CD8-positive, alpha-beta memory T cell (primary cell): ENCODE measurements around the gene PAQR4. TPM values are rescaled to one million over a fixed set of nuclear protein-coding genes. Genes with fewer than 3 reads are reported as not detected.

Experiments used
- CTCF ChIA-PET: fragments of 350-600 bp; sonication (Branson Sonifier 250); formaldehyde crosslinking; loops from one replicate; lab custom pipeline; 2021; ENCODE audit warnings: antibody characterized with exemption; lab: Charles Lee
- POLR2A ChIA-PET: fragments of 350-600 bp; sonication (Branson Sonifier 250); formaldehyde crosslinking; loops from one replicate; lab custom pipeline; 2021; ENCODE audit warnings: antibody characterized with exemption; lab: Charles Lee
- DNase-seq, 5 donors: peaks; one replicate each; pipeline versions ENCODE4 v3.0.0 to v3.0.0-alpha.2; 2020 to 2022; ENCODE audit warnings: mixed read lengths in 1 of 5
- H3K27ac ChIP-seq: one replicate; pipeline ENCODE4 v1.7.0; 2013; ENCODE audit warnings: low read depth, mild to moderate bottlenecking, low read length, moderate library complexity
- H3K27me3 ChIP-seq: 2 replicates; pipeline ENCODE4 v1.7.0; 2013; ENCODE audit warnings: low read length, mild to moderate bottlenecking; ENCODE audit not compliant: insufficient read depth, poor library complexity, severe bottlenecking
- H3K36me3 ChIP-seq: 2 replicates; pipeline ENCODE4 v1.7.0; 2013; ENCODE audit warnings: mild to moderate bottlenecking, low read length, moderate library complexity; ENCODE audit not compliant: insufficient read depth
- H3K4me1 ChIP-seq: 2 replicates; pipeline ENCODE4 v1.7.0; 2013; ENCODE audit warnings: mild to moderate bottlenecking, low read length, moderate library complexity; ENCODE audit not compliant: insufficient read depth
- H3K4me3 ChIP-seq: 2 replicates; pipeline ENCODE4 v1.7.0; 2013; ENCODE audit warnings: mild to moderate bottlenecking, low read length
- H3K9me3 ChIP-seq: 2 replicates; pipeline ENCODE4 v1.7.0; 2013; ENCODE audit warnings: mild to moderate bottlenecking, low read length
- H3K27ac Mint-ChIP-seq, 8 donors: one replicate each; pipeline ENCODE4 v1.8.0; 2020 to 2021; ENCODE audit warnings: mixed read lengths in 8 of 8, mild to moderate bottlenecking in 6 of 8, inconsistent platforms in 3 of 8, moderate library complexity in 3 of 8
- H3K27me3 Mint-ChIP-seq, 2 donors: one replicate each; pipeline ENCODE4 v1.8.0; 2020 to 2021; ENCODE audit warnings: mixed read lengths in 2 of 2, mild to moderate bottlenecking in 1 of 2, moderate library complexity in 1 of 2
- H3K36me3 Mint-ChIP-seq, 3 donors: one replicate each; pipeline ENCODE4 v1.8.0; 2020 to 2021; ENCODE audit warnings: mixed read lengths in 3 of 3, inconsistent platforms in 1 of 3, mild to moderate bottlenecking in 1 of 3
- H3K4me1 Mint-ChIP-seq, 3 donors: one replicate each; pipeline ENCODE4 v1.8.0; 2020 to 2021; ENCODE audit warnings: mixed read lengths in 3 of 3, inconsistent platforms in 1 of 3, mild to moderate bottlenecking in 1 of 3
- H3K4me3 Mint-ChIP-seq, 7 donors: one replicate each; pipeline ENCODE4 v1.8.0; 2020 to 2021; ENCODE audit warnings: mixed read lengths in 7 of 7, mild to moderate bottlenecking in 6 of 7, moderate library complexity in 4 of 7, inconsistent platforms in 2 of 7
- H3K9me3 Mint-ChIP-seq, 5 donors: one replicate each; pipeline ENCODE4 v1.8.0; 2020 to 2022; ENCODE audit warnings: mixed read lengths in 5 of 5, mild to moderate bottlenecking in 3 of 5, moderate library complexity in 2 of 5, inconsistent platforms in 1 of 5
- polyA plus RNA-seq: library from polyadenylated mRNA; unstranded; fragments of 300-500 nt; fragmentation: Illumina TruSeq; gene quantifications from one replicate; pipeline ENCODE4 v1.2.3, GENCODE V29; 2021
- total RNA-seq, 2 experiments: library from RNA; stranded (reverse); gene quantifications; one replicate each; pipeline ENCODE4 v1.2.3, GENCODE V29; 2021

PAQR4 gene
- total and polyA plus RNA-seq, 3 experiments from 2014 or later, result 1.5 to 39.0 (median 38.7) TPM

DNA sequence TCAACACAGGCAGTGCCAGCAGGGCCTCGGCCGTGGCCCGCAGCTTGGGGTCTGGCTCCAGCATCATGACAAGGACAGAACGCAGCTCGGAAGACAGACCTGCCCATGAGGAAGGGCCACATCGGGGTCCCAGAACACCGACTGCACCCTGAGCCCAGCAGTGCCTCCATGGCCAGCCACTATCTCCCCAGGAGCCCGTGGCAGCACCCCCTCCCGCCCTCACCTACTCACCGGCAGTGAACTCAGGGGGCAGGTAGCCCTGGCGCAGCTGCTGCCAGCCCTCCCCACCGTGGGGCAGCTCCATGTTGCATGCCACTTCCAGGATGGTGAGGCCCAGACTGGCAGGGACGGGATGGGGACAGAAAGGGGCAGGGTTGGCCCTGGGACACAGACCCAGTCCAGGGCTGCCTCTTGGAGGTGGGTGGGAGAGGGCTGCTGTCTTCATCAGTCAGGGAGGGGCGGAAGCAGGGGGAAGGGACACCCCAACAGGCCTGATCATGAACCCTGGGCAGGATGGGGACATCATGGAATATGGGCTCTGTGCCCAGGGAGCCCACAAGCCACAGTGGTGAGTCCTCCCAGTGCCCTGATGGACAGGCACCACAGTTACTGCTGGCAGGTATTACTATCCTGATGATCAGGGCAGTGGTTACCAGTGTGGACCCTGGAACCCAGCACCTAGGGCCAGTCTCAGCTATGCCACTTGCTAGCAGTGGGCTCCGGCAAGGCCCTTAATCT lies 5.3 kb downstream of the PAQR4 start:
- Histone ChIP-seq H3K36me3 (no peaks in the 10 kb centered on the region), H3K4me1 (peaks cover 7% of the 10 kb centered on the region), H3K27ac (no peak overlapping the region), H3K4me3 (no peak overlapping the region), H3K27me3 (no peaks in the 10 kb centered on the region), H3K9me3 (no peaks in the 10 kb centered on the region)
- Mint-ChIP-seq H3K4me1 (peaks cover 2 to 11% (median 3%) of the 10 kb centered on the region in 3 donors), H3K36me3 (no peaks in the 10 kb centered on the region), H3K27ac (no peak overlapping the region), H3K9me3 (no peaks in the 10 kb centered on the region), H3K4me3 (no peak overlapping the region), H3K27me3 (peaks cover 0 to 12% of the 10 kb centered on the region in 2 donors)
- ChIA-PET POLR2A (no interaction called here), CTCF (no interaction called here)
- no peak for DNase-seq

DNA sequence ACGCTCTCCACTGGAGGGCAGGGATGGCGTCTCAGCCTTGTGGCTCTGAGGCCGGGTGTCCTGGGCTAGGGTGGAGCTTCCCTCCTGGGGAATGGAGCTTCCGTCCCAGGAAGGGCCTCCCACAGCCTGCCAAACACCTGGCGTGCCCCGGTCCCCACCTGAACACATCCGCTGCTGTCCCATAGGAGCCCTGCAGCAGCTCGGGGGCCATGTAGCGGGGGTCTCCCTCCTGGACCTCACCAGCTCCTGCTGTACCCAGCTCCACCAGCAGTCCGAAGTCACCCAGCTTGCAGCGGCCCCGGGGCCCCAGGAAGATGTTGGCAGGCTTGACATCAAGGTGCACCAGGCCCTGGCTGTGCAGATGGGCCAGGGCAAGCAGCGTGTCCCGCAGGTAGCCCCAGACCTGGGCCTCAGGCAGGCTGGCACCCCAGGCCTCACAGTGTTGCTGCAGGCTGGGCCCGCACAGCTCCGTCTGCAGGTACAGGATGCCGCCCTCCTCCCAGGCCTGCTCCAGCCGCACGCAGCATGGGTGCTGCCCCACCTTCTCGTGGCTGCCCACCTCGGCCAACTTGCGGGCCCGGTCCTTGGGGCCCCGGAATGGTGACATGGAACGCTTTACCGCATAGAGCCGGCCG lies 6.1 kb downstream of the PAQR4 start:
- Mint-ChIP-seq H3K9me3 (no peaks in the 10 kb centered on the region), H3K36me3 (no peaks in the 10 kb centered on the region)
- POLR2A ChIA-PET, result no interaction called here

DNA sequence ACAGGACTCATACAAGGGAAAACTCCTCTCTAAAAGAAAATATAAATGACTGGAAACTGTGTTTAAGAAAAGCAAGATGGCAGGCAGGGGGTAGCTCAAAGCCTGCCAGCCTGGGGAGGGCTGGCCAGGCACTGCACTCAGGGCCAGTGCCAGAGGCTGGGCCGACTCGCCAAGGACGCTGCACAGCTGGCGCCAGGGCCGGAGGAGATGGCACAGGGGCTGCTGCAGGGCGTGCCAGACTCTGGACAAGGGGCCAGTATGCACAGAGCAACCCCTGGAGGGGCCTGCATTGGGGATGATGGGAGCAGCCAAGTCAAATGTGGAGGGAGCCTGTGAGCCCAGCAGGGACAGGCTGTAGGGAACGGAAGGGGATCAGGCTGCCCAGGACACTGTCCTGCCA lies 7.1 kb downstream of the PAQR4 start:
- CTCF ChIA-PET, result no interaction called here
- H3K9me3 ChIP-seq, result no peaks in the 10 kb centered on the region
- peaks cover 8% of the 10 kb centered on the region for H3K4me1 ChIP-seq
- peaks cover 0 to 9% of the 10 kb centered on the region in 2 donors for H3K27me3 Mint-ChIP-seq
- no peaks in the 10 kb centered on the region for H3K27me3 ChIP-seq
- POLR2A ChIA-PET, result no interaction called here
- no peaks in the 10 kb centered on the region for H3K36me3 Mint-ChIP-seq
- H3K9me3 Mint-ChIP-seq, result no peaks in the 10 kb centered on the region
- no peaks in the 10 kb centered on the region for H3K36me3 ChIP-seq
- H3K27ac Mint-ChIP-seq, result no peak overlapping the region
- peaks cover 1 to 9% (median 5%) of the 10 kb centered on the region in 3 donors for H3K4me1 Mint-ChIP-seq
- H3K27ac ChIP-seq, result no peak overlapping the region
- DNase-seq, result no peak
- H3K4me3 ChIP-seq, result no peak overlapping the region
- peak overlapping the region in 1 of 7 donors; percentile 9 for H3K4me3 Mint-ChIP-seq

More for the DNA sequence above, 6.1 kb downstream of the PAQR4 start:
- Histone ChIP-seq H3K27ac (no peak overlapping the region), H3K27me3 (no peaks in the 10 kb centered on the region), H3K36me3 (no peaks in the 10 kb centered on the region), H3K4me3 (no peak overlapping the region), H3K4me1 (peaks cover 12% of the 10 kb centered on the region), H3K9me3 (no peaks in the 10 kb centered on the region)
- no peak overlapping the region for H3K27ac Mint-ChIP-seq
- peaks cover 2 to 11% (median 3%) of the 10 kb centered on the region in 3 donors for H3K4me1 Mint-ChIP-seq
- CTCF ChIA-PET, result no interaction called here
- DNase-seq, result no peak
- peaks cover 0 to 12% of the 10 kb centered on the region in 2 donors for H3K27me3 Mint-ChIP-seq
- H3K4me3 Mint-ChIP-seq, result no peak overlapping the region

DNA sequence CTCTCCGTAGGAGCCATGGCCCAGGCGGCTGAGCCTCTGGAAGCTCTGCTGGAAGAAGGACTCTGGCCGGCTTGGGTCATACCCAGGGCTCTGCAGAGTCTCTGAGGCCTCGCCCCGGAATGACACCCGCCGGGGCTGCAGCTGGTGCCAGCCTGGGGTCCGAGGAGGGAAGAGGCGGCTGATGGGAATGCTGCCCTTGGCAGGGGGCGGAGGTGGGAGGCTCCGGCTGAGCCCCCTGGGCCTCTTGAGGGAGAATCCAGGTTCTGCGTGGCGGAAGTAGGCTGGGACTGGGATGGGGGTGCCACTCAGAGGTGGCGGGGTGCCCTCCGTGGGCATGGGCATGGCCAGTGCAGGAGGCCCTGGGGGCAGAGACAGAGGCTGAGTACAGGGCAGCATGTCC lies 7.5 kb downstream of the PAQR4 start:
- H3K27ac ChIP-seq, result no peak overlapping the region
- no peak overlapping the region for H3K4me3 ChIP-seq
- no peaks in the 10 kb centered on the region for H3K36me3 ChIP-seq
- CTCF ChIA-PET, result no interaction called here
- peak overlapping the region in 1 of 7 donors; percentile 61 for H3K4me3 Mint-ChIP-seq
- H3K4me1 Mint-ChIP-seq, result peaks cover 3 to 13% (median 7%) of the 10 kb centered on the region in 3 donors
- no peak for DNase-seq
- H3K36me3 Mint-ChIP-seq, result no peaks in the 10 kb centered on the region
- no peaks in the 10 kb centered on the region for H3K9me3 ChIP-seq
- no peaks in the 10 kb centered on the region for H3K9me3 Mint-ChIP-seq
- H3K27ac Mint-ChIP-seq, result no peak overlapping the region
- peaks cover 0 to 9% of the 10 kb centered on the region in 2 donors for H3K27me3 Mint-ChIP-seq
- H3K4me1 ChIP-seq, result peaks cover 8% of the 10 kb centered on the region
- H3K27me3 ChIP-seq, result no peaks in the 10 kb centered on the region
- POLR2A ChIA-PET, result no interaction called here

DNA sequence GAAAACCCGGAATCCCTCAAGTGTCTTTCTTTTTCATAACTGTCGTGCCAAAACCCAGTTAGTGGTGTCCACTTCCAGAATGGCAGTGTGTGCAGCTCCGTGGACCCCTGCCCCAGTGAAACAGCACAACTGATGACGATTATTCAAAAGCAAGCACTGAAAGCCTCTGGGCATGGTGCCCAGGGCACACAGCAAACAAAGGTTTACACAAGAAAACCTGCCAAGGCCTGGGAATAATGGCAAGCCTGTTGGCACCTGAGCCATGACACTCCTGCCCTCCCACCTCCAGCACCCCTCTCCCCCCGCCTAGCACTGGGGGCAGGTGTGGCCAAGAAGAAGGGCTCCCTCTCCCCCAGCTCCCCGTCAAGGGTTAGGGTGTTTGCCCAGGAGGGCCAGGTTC lies 8.3 kb downstream of the PAQR4 start:
- Mint-ChIP-seq H3K4me1 (peaks cover 4 to 12% (median 12%) of the 10 kb centered on the region in 3 donors), H3K27ac (no peak overlapping the region), H3K27me3 (peaks cover 0 to 5% of the 10 kb centered on the region in 2 donors), H3K36me3 (no peaks in the 10 kb centered on the region), H3K4me3 (peak overlapping the region in 1 of 7 donors; percentile 62), H3K9me3 (no peaks in the 10 kb centered on the region)
- ChIA-PET POLR2A (no interaction called here), CTCF (no interaction called here)
- no peaks in the 10 kb centered on the region for H3K9me3 ChIP-seq
- no peaks in the 10 kb centered on the region for H3K36me3 ChIP-seq
- peaks cover 8% of the 10 kb centered on the region for H3K4me1 ChIP-seq
- H3K4me3 ChIP-seq, result no peak overlapping the region
- no peak for DNase-seq
- H3K27me3 ChIP-seq, result no peaks in the 10 kb centered on the region
- no peak overlapping the region for H3K27ac ChIP-seq

DNA sequence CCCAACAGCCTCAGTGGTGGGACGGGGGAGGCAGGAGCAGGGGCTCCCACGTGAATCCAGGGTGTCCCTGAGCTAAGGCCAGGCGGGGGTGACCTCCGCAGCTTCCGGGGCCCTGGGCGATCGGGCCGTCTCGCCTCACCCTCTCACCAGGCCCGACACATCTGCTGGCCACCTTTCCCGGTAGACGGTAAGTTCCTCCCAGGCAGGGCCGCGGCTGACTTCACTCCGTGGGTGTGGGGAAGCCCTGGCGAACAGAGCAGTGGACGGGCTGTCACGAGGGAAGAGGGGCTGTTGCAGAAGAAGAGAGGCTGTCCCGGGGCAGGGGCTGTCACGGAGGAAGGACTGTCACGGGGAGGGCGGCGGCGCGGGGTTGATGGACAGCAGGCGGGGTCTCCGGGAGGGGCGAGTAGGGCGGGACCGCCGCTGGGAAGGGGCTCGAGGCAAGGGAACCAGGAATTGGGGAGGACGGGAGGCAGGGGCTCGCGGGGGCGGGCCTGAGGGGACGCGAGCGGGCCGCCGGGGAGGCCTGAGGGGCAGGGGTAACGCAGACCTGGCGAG lies 10.6 kb downstream of the PAQR4 start:
- Histone ChIP-seq H3K27me3 (no peaks in the 10 kb centered on the region), H3K4me3 (peak overlapping the region; percentile 82), H3K36me3 (no peaks in the 10 kb centered on the region), H3K4me1 (peaks cover 8% of the 10 kb centered on the region), H3K9me3 (no peaks in the 10 kb centered on the region), H3K27ac (peak overlapping the region; percentile 81)
- no peak for DNase-seq
- Mint-ChIP-seq H3K4me3 (peak overlapping the region in 6 of 7 donors; percentile 36 to 72 (median 60)), H3K36me3 (no peaks in the 10 kb centered on the region), H3K27me3 (peaks cover 2 to 5% of the 10 kb centered on the region in 2 donors), H3K9me3 (no peaks in the 10 kb centered on the region), H3K27ac (no peak overlapping the region), H3K4me1 (peaks cover 4 to 18% (median 12%) of the 10 kb centered on the region in 3 donors)
- POLR2A ChIA-PET, result interaction anchor here (0.6 to 2.1 kb wide), 3 partner anchors 68 to 180 kb away, joined by 4 to 5 read pairs (median 5); partner anchors contain the start of genes FLYWCH1 and FLYWCH2
- CTCF ChIA-PET, result interaction anchor here (1.3 kb wide), 1 partner anchor 48 kb away, joined by 4 read pairs; no protein-coding TSS in a partner anchor

DNA sequence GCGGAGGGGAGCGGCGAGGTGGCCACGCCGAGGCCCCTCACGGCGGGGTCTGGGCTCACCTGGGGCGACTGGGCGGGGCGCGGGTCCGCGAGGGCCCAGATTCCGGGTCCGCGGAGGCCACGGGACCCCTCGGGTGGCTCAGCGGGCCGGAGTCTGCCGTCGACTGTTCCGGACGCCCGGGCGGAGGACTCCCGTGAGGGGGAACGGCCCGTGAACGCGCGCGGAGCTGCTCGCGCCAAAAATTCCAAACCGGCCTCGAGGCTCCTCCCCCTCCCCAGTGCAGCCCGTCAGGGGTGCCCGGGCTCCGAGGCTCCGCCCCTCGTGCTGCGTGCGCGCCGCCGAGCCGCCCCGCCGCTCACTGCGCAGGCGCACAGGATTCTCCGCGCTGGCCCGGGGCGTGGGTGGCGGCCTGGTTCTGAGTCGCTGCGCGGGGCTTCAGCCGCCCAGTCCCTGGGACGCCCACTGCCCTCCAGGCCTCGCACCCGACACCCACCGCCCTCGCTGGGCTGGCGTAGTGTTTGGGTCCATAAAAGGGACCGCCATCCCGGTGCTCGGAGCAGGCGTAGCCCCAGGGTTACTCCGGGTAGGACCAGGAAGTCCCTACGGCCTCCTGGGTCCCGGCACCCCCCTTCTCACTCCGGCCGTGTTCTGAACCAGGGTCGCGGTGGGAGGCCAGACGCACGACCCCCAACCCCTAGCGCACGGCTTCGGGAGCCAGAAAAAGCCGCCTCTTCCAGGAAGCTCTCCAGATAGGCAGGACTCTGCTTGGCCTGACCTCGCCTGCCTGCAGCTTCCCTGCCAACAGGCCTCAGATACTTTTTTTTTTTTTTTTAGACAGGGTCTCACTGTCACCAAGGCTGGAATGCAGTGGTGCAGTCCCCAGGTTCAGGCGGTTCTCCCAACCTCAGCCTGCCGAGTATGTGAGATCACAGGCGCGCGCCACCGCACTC lies 11.4 kb downstream of the PAQR4 start, which contains the start of gene PKMYT1:
PKMYT1 (minus strand) TSS at position 220 of the 950 bp plus-strand sequence. CDS start 789 bp downstream, outside the sequence.
- H3K36me3 ChIP-seq, result no peaks in the 10 kb centered on the region
- DNase-seq, result peak; percentile 92 to 95 (median 95)
- Mint-ChIP-seq H3K27me3 (peaks cover 2 to 5% of the 10 kb centered on the region in 2 donors), H3K27ac (peak within 1 kb of the TSS in 7 of 8 donors; percentile 25 to 87 (median 63)), H3K36me3 (no peaks in the 10 kb centered on the region), H3K4me1 (peaks cover 4 to 18% (median 12%) of the 10 kb centered on the region in 3 donors), H3K9me3 (no peaks in the 10 kb centered on the region), H3K4me3 (peak within 1 kb of the TSS; percentile 69 to 90 (median 81))
- H3K9me3 ChIP-seq, result no peaks in the 10 kb centered on the region
- ChIA-PET CTCF (interaction anchor here (0.7 to 1.5 kb wide), 8 partner anchors 10 to 149 kb away, joined by 3 to 5 read pairs (median 4); partner anchors contain the start of gene PAQR4), POLR2A (interaction anchor here (0.6 to 2.1 kb wide), 7 partner anchors 20 to 1278 kb away, joined by 3 to 6 read pairs (median 4); partner anchors contain the start of genes FLYWCH1 and FLYWCH2)
- peak within 1 kb of the TSS; percentile 82 for H3K4me3 ChIP-seq
- H3K27ac ChIP-seq, result peak within 1 kb of the TSS; percentile 81
- no peaks in the 10 kb centered on the region for H3K27me3 ChIP-seq
- H3K4me1 ChIP-seq, result peaks cover 8% of the 10 kb centered on the region
